HepG2 (cell line): ENCODE measurements around the gene RDM1.

Experiments used
- HCFC1 ChIP-seq: fragments of 150-350 bp; IDR thresholded peaks from 2 replicates; pipeline ENCODE4 v1.6.1; 2014; ENCODE audit warnings: low read depth, low read length
- KDM1A ChIP-seq: IDR thresholded peaks from 2 replicates; pipeline ENCODE4 v1.6.1; 2016; ENCODE audit warnings: missing compliant biosample characterization
- ZNF337 ChIP-seq: sonication (generic); formaldehyde crosslinking; IDR thresholded peaks from 2 replicates; pipeline ENCODE4 v1.5.1; 2020; ENCODE audit warnings: missing genetic modification reagents, low read depth, mild to moderate bottlenecking, borderline replicate concordance
- ZNF570 ChIP-seq: sonication (generic); formaldehyde crosslinking; IDR thresholded peaks from 2 replicates; pipeline ENCODE4 v1.4.0; 2020; ENCODE audit warnings: mild to moderate bottlenecking, missing genetic modification reagents, borderline replicate concordance
- TF ChIP-seq, protein P1 (sequence below): IDR thresholded peaks from 2 replicates; pipeline ENCODE4 v1.6.1; 2012; ENCODE audit warnings: inconsistent platforms

DNA sequence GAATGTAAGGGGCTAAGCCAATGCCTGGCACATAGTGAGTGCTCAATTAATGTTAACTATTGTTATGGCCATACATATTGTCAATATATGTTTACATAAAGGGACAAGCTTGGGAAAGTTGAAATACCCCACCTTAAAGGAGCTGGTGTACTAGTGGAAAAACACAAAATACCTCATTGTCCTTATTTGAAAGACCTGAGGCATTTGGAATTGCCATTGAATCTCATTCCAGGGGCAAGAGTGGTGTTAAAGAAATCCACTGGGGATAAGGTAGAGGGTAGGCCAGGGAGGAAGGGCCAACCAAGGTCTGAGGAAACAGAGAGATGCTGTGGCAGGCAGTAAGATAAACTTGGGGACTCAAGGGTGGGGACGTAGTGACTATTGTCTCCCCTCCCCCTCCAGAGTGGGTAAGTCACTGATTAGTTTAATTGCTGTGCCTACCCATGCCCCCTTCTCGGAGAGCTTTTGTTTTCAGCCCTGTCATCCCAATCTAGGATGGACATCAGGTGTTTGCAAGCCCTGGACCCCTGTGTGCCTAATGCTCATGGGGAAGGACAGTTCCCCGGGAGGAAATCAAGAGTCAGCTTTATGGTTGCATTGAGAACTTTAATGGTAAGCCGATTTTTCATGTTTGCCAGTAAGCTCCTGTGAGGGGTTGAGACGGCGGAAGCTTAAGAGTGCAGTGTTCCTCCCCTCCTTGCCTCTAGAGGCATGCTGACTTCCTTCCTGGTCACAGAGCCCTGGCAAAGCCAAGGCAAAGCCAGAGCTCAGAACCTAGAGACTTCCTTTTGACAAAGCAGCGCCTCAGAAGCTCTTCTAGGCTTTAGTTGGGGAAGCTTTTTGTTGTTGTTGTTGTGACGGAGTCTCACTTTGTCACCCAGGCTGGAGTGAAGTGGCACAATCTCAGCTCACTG is 59.4 kb downstream of the RDM1 start:
- TF ChIP-seq KDM1A (CRISPR knock-in tag) (no peak), ZNF570 (CRISPR knock-in tag) (no peak), ZNF337 (CRISPR knock-in tag) (no peak), HCFC1 (no peak)
- TF ChIP-seq, protein P1, sequence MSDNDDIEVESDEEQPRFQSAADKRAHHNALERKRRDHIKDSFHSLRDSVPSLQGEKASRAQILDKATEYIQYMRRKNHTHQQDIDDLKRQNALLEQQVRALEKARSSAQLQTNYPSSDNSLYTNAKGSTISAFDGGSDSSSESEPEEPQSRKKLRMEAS: no peak
